Sigmoid colon (tissue), 7 donors: ENCODE data around the gene UBC. TPM values are rescaled to one million over a fixed set of nuclear protein-coding genes. Genes with fewer than 3 reads are reported as not detected.
"Not testable (repeated sequence)": the region's sequence is repeated elsewhere in the genome, so short reads cannot be mapped to it uniquely, and the experiment has no call there.

ENCODE experiments used
- DNase-seq: peaks from one replicate; pipeline ENCODE4 v3.0.0-alpha.2; 2019
- H3K27ac ChIP-seq, 4 donors: fragments of 200-600 bp; sonication (generic); one replicate each; pipeline ENCODE4 v1.5.1; 2016 to 2019; ENCODE audit warnings: mild to moderate bottlenecking in 1 of 4
- H3K27me3 ChIP-seq, 3 donors: fragments of 200-600 bp; sonication (generic); one replicate each; pipeline ENCODE4 v1.5.1; 2019; ENCODE audit warnings: mild to moderate bottlenecking in 1 of 3
- H3K36me3 ChIP-seq, 4 donors: fragments of 200-600 bp; sonication (generic); one replicate each; pipeline ENCODE4 v1.5.1; 2016 to 2019
- H3K4me1 ChIP-seq, 4 donors: fragments of 200-600 bp; sonication (generic); one replicate each; pipeline ENCODE4 v1.5.1; 2017 to 2019
- H3K4me3 ChIP-seq, 4 donors: fragments of 200-600 bp; sonication (generic); one replicate each; pipeline ENCODE4 v1.5.1; 2017 to 2019; ENCODE audit warnings: mild to moderate bottlenecking in 2 of 4, moderate library complexity in 1 of 4
- H3K9me3 ChIP-seq, 4 donors: fragments of 200-600 bp in 3 of 4; sonication (generic) in 3 of 4; one replicate each; pipeline versions ENCODE4 v1.5.1 to v1.6.1; 2013 to 2019
- CTCF ChIP-seq, 4 experiments: fragments of 450-650 bp in 3 of 4; fragments of 200-600 bp in 1 of 4; IDR thresholded peaks; one replicate each; pipeline ENCODE4 v1.5.1; 2016 to 2019; ENCODE audit warnings: antibody characterized with exemption in 4 of 4, mild to moderate bottlenecking in 3 of 4, moderate library complexity in 2 of 4
- EP300 ChIP-seq, 4 donors: sonication (generic); formaldehyde crosslinking; IDR thresholded peaks; one replicate each; pipeline ENCODE4 v1.6.1; 2017; ENCODE audit warnings: antibody characterized with exemption in 4 of 4
- POLR2A ChIP-seq, 2 donors: fragments of 450-650 bp; IDR thresholded peaks; one replicate each; pipeline ENCODE4 v1.6.1; 2016; ENCODE audit warnings: antibody characterized with exemption in 2 of 2, mild to moderate bottlenecking in 2 of 2, moderate library complexity in 2 of 2
- POLR2AphosphoS5 ChIP-seq, 4 donors: sonication (generic); formaldehyde crosslinking; IDR thresholded peaks; one replicate each; pipeline ENCODE4 v1.6.1; 2017; ENCODE audit warnings: antibody characterized with exemption in 4 of 4
- WGBS, 2 donors: extraction: QIAGEN DNeasy Blood & Tissue Kit; methylation state at CpG; one replicate each; pipeline ENCODE4 v1.1.7; 2013; 5-methylcytosine and 5-hydroxymethylcytosine counted together
- intact Hi-C: fragments of 100-400 bp; cut with DNase I; formaldehyde crosslinking; loops from one replicate; pipeline ENCODE4 v1.15.1; 2023
- polyA plus RNA-seq, 3 donors: library from polyadenylated mRNA; stranded (reverse); fragments of 200-250 nt; gene quantifications; one replicate each; pipeline ENCODE4 v1.2.3, GENCODE V29; 2013
- total RNA-seq, 4 donors: library from RNA; depleted of rRNA; stranded (reverse); fragments of >200 nt; gene quantifications; one replicate each; pipeline ENCODE4 v1.1.0, GENCODE V29; 2016
- donor health status: healthy with polysubstance abuse.
- donor health status: Bipolar disorder and iron deficiency.
- donor health status: healthy.

The UBC gene
- total and polyA plus RNA-seq, 7 donors = 1,056 to 1,785 (median 1,251) TPM

GRCh38 chr12:124927201-124928094 is 13.0 kb upstream of the UBC start:
- Histone ChIP-seq H3K27ac (peak overlapping the region; percentile 85 to 92 (median 90)), H3K36me3 (no peaks in the 10 kb centered on the region), H3K4me1 (peaks cover 0 to 14% (median 9%) of the 10 kb centered on the region in 4 donors), H3K9me3 (no peaks in the 10 kb centered on the region), H3K27me3 (no peaks in the 10 kb centered on the region), H3K4me3 (peak overlapping the region; percentile 57 to 70 (median 60))
- whole genome bisulfite sequencing, 2 donors = 0 to 1% methylated on average over 45 of the region's 45 CpGs
- peak; percentile 96 for DNase-seq
- intact Hi-C loops = loop anchor here (1.0 kb wide), 1 partner anchor 12 kb away; no protein-coding TSS in a partner anchor
- TF ChIP-seq EP300 (IDR thresholded peaks at IDR 0.05) (peak in 1 of 4 donors; percentile 26), POLR2A (IDR thresholded peaks at IDR 0.05) (no peak), POLR2AphosphoS5 (IDR thresholded peaks at IDR 0.05) (peak in 2 of 4 donors; percentile 6 to 65)

- intact Hi-C loops, DNase-seq, H3K27me3 ChIP-seq, H3K27ac ChIP-seq, H3K4me3 ChIP-seq, H3K36me3 ChIP-seq, H3K9me3 ChIP-seq: not testable (repeated sequence)
- 91 to 95% methylated on average over 7 of the region's 7 CpGs for WGBS, 2 donors
- peaks cover 0 to 28% (median 13%) of the 10 kb centered on the region in 4 donors for H3K4me1 ChIP-seq
These were observed 11.3 kb upstream of the UBC start for GRCh38 chr12:124925782-124926181.

GRCh38 chr12:124925117-124925516 is 10.7 kb upstream of the UBC start:
- Histone ChIP-seq H3K4me3 (no peak overlapping the region), H3K9me3 (no peaks in the 10 kb centered on the region), H3K4me1 (peaks cover 0 to 28% (median 13%) of the 10 kb centered on the region in 4 donors), H3K27me3 (no peaks in the 10 kb centered on the region), H3K27ac (peak overlapping the region in 1 of 4 donors; percentile 45), H3K36me3 (no peaks in the 10 kb centered on the region)
- WGBS, 2 donors = 82 to 90% methylated on average over 10 of the region's 10 CpGs
- peak; percentile 54 for DNase-seq
- intact Hi-C loops = no loop called here
- TF ChIP-seq POLR2AphosphoS5 (IDR thresholded peaks at IDR 0.05) = no peak
- no peak for TF ChIP-seq CTCF (IDR thresholded peaks at IDR 0.05)
- no peak for TF ChIP-seq EP300 (IDR thresholded peaks at IDR 0.05)
- TF ChIP-seq POLR2A (IDR thresholded peaks at IDR 0.05) = no peak

- H3K9me3 ChIP-seq = no peaks in the 10 kb centered on the region
- TF ChIP-seq POLR2AphosphoS5 (IDR thresholded peaks at IDR 0.05) = peak in 1 of 4 donors; percentile 13
- TF ChIP-seq CTCF (IDR thresholded peaks at IDR 0.05) = no peak
- intact Hi-C loops = no loop called here
- WGBS, 2 donors = 81 to 86% methylated on average over 12 of the region's 12 CpGs
- H3K27ac ChIP-seq = peak overlapping the region in 1 of 4 donors; percentile 45
- H3K27me3 ChIP-seq = no peaks in the 10 kb centered on the region
- H3K36me3 ChIP-seq = no peaks in the 10 kb centered on the region
- peak; percentile 56 for DNase-seq
- no peak overlapping the region for H3K4me3 ChIP-seq
- H3K4me1 ChIP-seq = peaks cover 0 to 34% (median 21%) of the 10 kb centered on the region in 4 donors
These were observed 9.7 kb upstream of the UBC start for GRCh38 chr12:124923905-124924734.

- no peak for TF ChIP-seq POLR2A (IDR thresholded peaks at IDR 0.05)
- no peak for TF ChIP-seq CTCF (IDR thresholded peaks at IDR 0.05)
- no peak for TF ChIP-seq EP300 (IDR thresholded peaks at IDR 0.05)
- peak in 1 of 4 donors; percentile 20 for TF ChIP-seq POLR2AphosphoS5 (IDR thresholded peaks at IDR 0.05)
- 15 to 30% methylated on average over 16 of the region's 16 CpGs for WGBS, 2 donors
- peak; percentile 72 for DNase-seq
- intact Hi-C loops = no loop called here
- Histone ChIP-seq H3K36me3 (no peaks in the 10 kb centered on the region), H3K4me3 (peak overlapping the region; percentile 12 to 29 (median 16)), H3K4me1 (peaks cover 2 to 45% (median 35%) of the 10 kb centered on the region in 4 donors), H3K27me3 (no peaks in the 10 kb centered on the region), H3K9me3 (no peaks in the 10 kb centered on the region), H3K27ac (peak overlapping the region; percentile 93 to 100 (median 98))
These were observed 7.0 kb upstream of the UBC start for GRCh38 chr12:124921200-124922031.
